CD4-positive, alpha-beta T cell treated with Interleukin-4 for 4 hours (primary cell): ENCODE measurements around the gene CORT.

ENCODE experiments used
- DNase-seq: peaks from one replicate; pipeline ENCODE4 v3.0.0-alpha.2; 2020

The CORT gene

GRCh38 chr1:10479296-10479695, 29.5 kb downstream of the CORT start:
- DNase-seq = no peak

GRCh38 chr1:10480614-10481013, 30.8 kb downstream of the CORT start:
- DNase-seq = no peak

GRCh38 chr1:10484521-10484920, 34.7 kb downstream of the CORT start:
- DNase-seq = no peak

- DNase-seq = no peak
These were observed 39.6 kb downstream of the CORT start for GRCh38 chr1:10489291-10490055.

GRCh38 chr1:10490286-10490970, 40.6 kb downstream of the CORT start:
- DNase-seq = no peak

- DNase-seq = no peak
These were observed 44.6 kb downstream of the CORT start for GRCh38 chr1:10494418-10494753.

- peak; percentile 82 for DNase-seq
These were observed 45.1 kb downstream of the CORT start for GRCh38 chr1:10494754-10495474.

- DNase-seq = no peak
These were observed 45.6 kb downstream of the CORT start for GRCh38 chr1:10495475-10495817.

- DNase-seq = no peak
These were observed 46.1 kb downstream of the CORT start for GRCh38 chr1:10495952-10496351.

- DNase-seq = peak; percentile 20
These were observed 47.3 kb downstream of the CORT start for GRCh38 chr1:10497109-10497508.

GRCh38 chr1:10498231-10498630, 48.4 kb downstream of the CORT start:
- peak; percentile 44 for DNase-seq
